ENCODE results near the gene TNFAIP1.

The TNFAIP1 gene

GRCh38 chr17:28390984-28391383 lies 55.4 kb downstream of the TNFAIP1 start:
- Histone ChIP-seq H3K4me3 (ENCODE audit: low read depth, low read length) (no peak overlapping the region), H3K27ac (ENCODE audit: low read depth, low read length) (no peak overlapping the region), H3K9me3 (ENCODE audit: control insufficient read depth, insufficient read depth, low read depth, low read length) (no peaks in the 10 kb centered on the region), H3K36me3 (ENCODE audit: control insufficient read depth, insufficient read depth, low read length) (no peaks in the 10 kb centered on the region; the same call in 1 of the 2 replicates), H3K27me3 (ENCODE audit: control insufficient read depth, insufficient read depth, low read length) (peaks cover 10% of the 10 kb centered on the region), H3K4me1 (ENCODE audit: control insufficient read depth, insufficient read depth, low read length) (peaks cover 12% of the 10 kb centered on the region), H3K9ac (ENCODE audit: low read length) (no peak overlapping the region)

GRCh38 chr17:28391401-28391800 lies 55.8 kb downstream of the TNFAIP1 start:
- Histone ChIP-seq H3K36me3 (ENCODE audit: control insufficient read depth, insufficient read depth, low read length) (no peaks in the 10 kb centered on the region; the same call in 1 of the 2 replicates), H3K27me3 (ENCODE audit: control insufficient read depth, insufficient read depth, low read length) (peaks cover 5% of the 10 kb centered on the region), H3K4me1 (ENCODE audit: control insufficient read depth, insufficient read depth, low read length) (peaks cover 16% of the 10 kb centered on the region), H3K4me3 (ENCODE audit: low read depth, low read length) (no peak overlapping the region), H3K9ac (ENCODE audit: low read length) (no peak overlapping the region), H3K9me3 (ENCODE audit: control insufficient read depth, insufficient read depth, low read depth, low read length) (no peaks in the 10 kb centered on the region), H3K27ac (ENCODE audit: low read depth, low read length) (no peak overlapping the region)

GRCh38 chr17:28392491-28392890 lies 56.9 kb downstream of the TNFAIP1 start:
- Histone ChIP-seq H3K9me3 (ENCODE audit: control insufficient read depth, insufficient read depth, low read depth, low read length) (no peaks in the 10 kb centered on the region), H3K4me1 (ENCODE audit: control insufficient read depth, insufficient read depth, low read length) (peaks cover 23% of the 10 kb centered on the region), H3K9ac (ENCODE audit: low read length) (no peak overlapping the region), H3K4me3 (ENCODE audit: low read depth, low read length) (no peak overlapping the region), H3K36me3 (ENCODE audit: control insufficient read depth, insufficient read depth, low read length) (no peaks in the 10 kb centered on the region; the same call in 1 of the 2 replicates), H3K27ac (ENCODE audit: low read depth, low read length) (no peak overlapping the region), H3K27me3 (ENCODE audit: control insufficient read depth, insufficient read depth, low read length) (no peaks in the 10 kb centered on the region; the same call in 1 of the 2 replicates)

- Histone ChIP-seq H3K27me3 (ENCODE audit: control insufficient read depth, insufficient read depth, low read length) (peaks cover 6% of the 10 kb centered on the region), H3K4me3 (ENCODE audit: low read depth, low read length) (no peak overlapping the region), H3K36me3 (ENCODE audit: control insufficient read depth, insufficient read depth, low read length) (peaks cover 8% of the 10 kb centered on the region; the same call in 1 of the 2 replicates), H3K9ac (ENCODE audit: low read length) (no peak overlapping the region), H3K9me3 (ENCODE audit: control insufficient read depth, insufficient read depth, low read depth, low read length) (no peaks in the 10 kb centered on the region), H3K27ac (ENCODE audit: low read depth, low read length) (no peak overlapping the region; the same call in 1 of the 2 replicates), H3K4me1 (ENCODE audit: control insufficient read depth, insufficient read depth, low read length) (peaks cover 23% of the 10 kb centered on the region)
Observed at GRCh38 chr17:28394337-28395116, 59.0 kb downstream of the TNFAIP1 start.

- Histone ChIP-seq H3K36me3 (ENCODE audit: control insufficient read depth, insufficient read depth, low read length) (peaks cover 8% of the 10 kb centered on the region; the same call in 1 of the 2 replicates), H3K4me3 (ENCODE audit: low read depth, low read length) (no peak overlapping the region), H3K4me1 (ENCODE audit: control insufficient read depth, insufficient read depth, low read length) (peaks cover 23% of the 10 kb centered on the region), H3K27me3 (ENCODE audit: control insufficient read depth, insufficient read depth, low read length) (peaks cover 9% of the 10 kb centered on the region), H3K9ac (ENCODE audit: low read length) (no peak overlapping the region), H3K9me3 (ENCODE audit: control insufficient read depth, insufficient read depth, low read depth, low read length) (no peaks in the 10 kb centered on the region), H3K27ac (ENCODE audit: low read depth, low read length) (no peak overlapping the region; the same call in 1 of the 2 replicates)
Observed at GRCh38 chr17:28395426-28395825, 59.9 kb downstream of the TNFAIP1 start.

- Histone ChIP-seq H3K27ac (ENCODE audit: low read depth, low read length) (no peak overlapping the region), H3K36me3 (ENCODE audit: control insufficient read depth, insufficient read depth, low read length) (peaks cover 8% of the 10 kb centered on the region; the same call in 1 of the 2 replicates), H3K9ac (ENCODE audit: low read length) (no peak overlapping the region), H3K9me3 (ENCODE audit: control insufficient read depth, insufficient read depth, low read depth, low read length) (no peaks in the 10 kb centered on the region), H3K4me3 (ENCODE audit: low read depth, low read length) (no peak overlapping the region), H3K4me1 (ENCODE audit: control insufficient read depth, insufficient read depth, low read length) (peaks cover 23% of the 10 kb centered on the region), H3K27me3 (ENCODE audit: control insufficient read depth, insufficient read depth, low read length) (peaks cover 14% of the 10 kb centered on the region)
Observed at GRCh38 chr17:28395968-28396367, 60.4 kb downstream of the TNFAIP1 start.
